ENCODE results near the gene WNT3A. TPM values are rescaled to one million over a fixed set of nuclear protein-coding genes. Genes with fewer than 3 reads are reported as not detected.

The WNT3A gene
- polyA plus RNA-seq, 3 donors, result not detected

DNA sequence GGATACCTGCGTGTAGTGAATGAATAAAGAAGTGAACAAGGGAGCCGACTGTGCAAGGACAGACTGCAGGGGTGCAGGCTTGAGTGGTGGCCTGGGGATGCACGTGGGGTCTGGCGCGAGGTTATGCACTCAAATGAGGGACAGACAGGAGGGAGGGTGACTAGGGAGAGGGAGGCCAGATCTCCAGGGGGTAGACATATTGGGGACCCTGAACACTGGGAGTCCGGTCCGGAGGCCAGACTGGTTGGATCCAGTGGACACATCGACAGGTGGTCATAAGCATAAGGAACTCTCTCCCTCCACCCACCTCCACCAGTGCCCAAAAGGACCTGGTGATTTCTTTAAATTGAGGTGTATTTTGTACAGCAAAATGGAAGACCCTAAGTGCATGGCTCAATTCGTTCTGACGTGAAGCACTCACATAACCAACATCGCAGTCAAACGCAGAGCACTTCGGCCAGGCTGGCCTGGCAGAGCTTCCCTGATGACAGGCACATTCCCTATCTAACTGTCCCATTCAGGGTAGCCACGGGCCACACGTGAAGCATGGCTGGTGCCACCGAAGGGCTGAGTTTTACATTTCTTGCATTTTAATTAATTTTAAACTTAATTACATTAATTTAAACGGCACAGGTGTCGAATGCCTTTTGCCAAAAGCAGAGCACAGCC, 14.0 kb downstream of the WNT3A start:
- WGBS (ENCODE audit: insufficient coverage), result 94% methylated on average over 9 of the region's 18 CpGs
- Histone ChIP-seq H3K9me3 (replicated peaks in 1 of 2; ENCODE audit: control insufficient read depth in 1 of 2, insufficient read depth in 1 of 2, low read length in 2 of 2) (no peaks in the 10 kb centered on the region), H2AFZ (ENCODE audit: insufficient read depth, low read depth, low read length, poor library complexity, severe bottlenecking) (no peak overlapping the region), H3K36me3 (replicated peaks in 1 of 2; ENCODE audit: control insufficient read depth in 1 of 2, insufficient read depth in 2 of 2, low read length in 2 of 2) (no peaks in the 10 kb centered on the region), H3K27ac (ENCODE audit: low read depth in 1 of 2, low read length in 2 of 2) (no peak overlapping the region), H4K20me1 (ENCODE audit: insufficient read depth, low read length) (no peaks in the 10 kb centered on the region), H3K9ac (ENCODE audit: insufficient read depth, low read length, poor library complexity, severe bottlenecking) (no peak overlapping the region), H3K27me3 (ENCODE audit: control insufficient read depth in 2 of 2, insufficient read depth in 2 of 2, low read length in 2 of 2) (peaks cover 0 to 4% of the 10 kb centered on the region in 2 donors), H3K79me2 (ENCODE audit: insufficient read depth, low read length) (no peaks in the 10 kb centered on the region), H3K4me2 (replicated peaks; ENCODE audit: extremely low read depth, low read length, poor library complexity, severe bottlenecking) (no peak overlapping the region), H3K4me1 (ENCODE audit: control insufficient read depth in 1 of 2, insufficient read depth in 2 of 2, low read length in 2 of 2) (no peaks in the 10 kb centered on the region), H3K4me3 (replicated peaks in 1 of 3; ENCODE audit: low read depth in 2 of 3, low read length in 3 of 3) (no peak overlapping the region)
- Mint-ChIP-seq H3K27ac (no peak overlapping the region), H3K4me3 (no peak overlapping the region), H3K4me1 (no peaks in the 10 kb centered on the region), H3K9me3 (peaks cover 0 to 4% (median 2%) of the 10 kb centered on the region in 7 donors), H3K27me3 (ENCODE audit: low read depth in 3 of 3) (peaks cover 0 to 11% (median 7%) of the 10 kb centered on the region in 3 donors), H3K36me3 (no peaks in the 10 kb centered on the region)
- TF ChIP-seq, protein P1, sequence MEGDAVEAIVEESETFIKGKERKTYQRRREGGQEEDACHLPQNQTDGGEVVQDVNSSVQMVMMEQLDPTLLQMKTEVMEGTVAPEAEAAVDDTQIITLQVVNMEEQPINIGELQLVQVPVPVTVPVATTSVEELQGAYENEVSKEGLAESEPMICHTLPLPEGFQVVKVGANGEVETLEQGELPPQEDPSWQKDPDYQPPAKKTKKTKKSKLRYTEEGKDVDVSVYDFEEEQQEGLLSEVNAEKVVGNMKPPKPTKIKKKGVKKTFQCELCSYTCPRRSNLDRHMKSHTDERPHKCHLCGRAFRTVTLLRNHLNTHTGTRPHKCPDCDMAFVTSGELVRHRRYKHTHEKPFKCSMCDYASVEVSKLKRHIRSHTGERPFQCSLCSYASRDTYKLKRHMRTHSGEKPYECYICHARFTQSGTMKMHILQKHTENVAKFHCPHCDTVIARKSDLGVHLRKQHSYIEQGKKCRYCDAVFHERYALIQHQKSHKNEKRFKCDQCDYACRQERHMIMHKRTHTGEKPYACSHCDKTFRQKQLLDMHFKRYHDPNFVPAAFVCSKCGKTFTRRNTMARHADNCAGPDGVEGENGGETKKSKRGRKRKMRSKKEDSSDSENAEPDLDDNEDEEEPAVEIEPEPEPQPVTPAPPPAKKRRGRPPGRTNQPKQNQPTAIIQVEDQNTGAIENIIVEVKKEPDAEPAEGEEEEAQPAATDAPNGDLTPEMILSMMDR (IDR thresholded peaks at IDR 0.05), result no peak
- intact Hi-C loops (cut with micrococcal nuclease), result loop anchor here in 1 of 2 donors (10.0 kb wide), 1 partner anchor 344 kb away; no protein-coding TSS in a partner anchor
- no peak for DNase-seq

GRCh38 chr1:228021355-228022030, 14.7 kb downstream of the WNT3A start:
- H3K36me3 Mint-ChIP-seq, result no peaks in the 10 kb centered on the region
- Histone ChIP-seq H3K9me3 (replicated peaks in 1 of 2; ENCODE audit: control insufficient read depth in 1 of 2, insufficient read depth in 1 of 2, low read length in 2 of 2) (no peaks in the 10 kb centered on the region), H3K9ac (ENCODE audit: insufficient read depth, low read length, poor library complexity, severe bottlenecking) (no peak overlapping the region), H3K4me2 (replicated peaks; ENCODE audit: extremely low read depth, low read length, poor library complexity, severe bottlenecking) (no peak overlapping the region), H3K4me1 (ENCODE audit: control insufficient read depth in 1 of 2, insufficient read depth in 2 of 2, low read length in 2 of 2) (no peaks in the 10 kb centered on the region), H3K27ac (ENCODE audit: low read depth in 1 of 2, low read length in 2 of 2) (no peak overlapping the region), H3K27me3 (ENCODE audit: control insufficient read depth in 2 of 2, insufficient read depth in 2 of 2, low read length in 2 of 2) (peaks cover 0 to 4% of the 10 kb centered on the region in 2 donors), H2AFZ (ENCODE audit: insufficient read depth, low read depth, low read length, poor library complexity, severe bottlenecking) (no peak overlapping the region), H3K79me2 (ENCODE audit: insufficient read depth, low read length) (no peaks in the 10 kb centered on the region), H4K20me1 (ENCODE audit: insufficient read depth, low read length) (no peaks in the 10 kb centered on the region), H3K4me3 (replicated peaks in 1 of 3; ENCODE audit: low read depth in 2 of 3, low read length in 3 of 3) (no peak overlapping the region), H3K36me3 (replicated peaks in 1 of 2; ENCODE audit: control insufficient read depth in 1 of 2, insufficient read depth in 2 of 2, low read length in 2 of 2) (no peaks in the 10 kb centered on the region)
- H3K27me3 Mint-ChIP-seq (ENCODE audit: low read depth in 3 of 3), result peaks cover 0 to 11% (median 7%) of the 10 kb centered on the region in 3 donors
- WGBS (ENCODE audit: insufficient coverage), result 90% methylated on average over 15 of the region's 21 CpGs
- no peak overlapping the region for H3K4me3 Mint-ChIP-seq
- DNase-seq, result no peak
- TF ChIP-seq, protein P1 (IDR thresholded peaks at IDR 0.05), result no peak
- H3K27ac Mint-ChIP-seq, result no peak overlapping the region
- intact Hi-C loops (cut with micrococcal nuclease), result loop anchor here in 1 of 2 donors (10.0 kb wide), 1 partner anchor 343 kb away; no protein-coding TSS in a partner anchor
- no peaks in the 10 kb centered on the region for H3K4me1 Mint-ChIP-seq
- peaks cover 0 to 4% (median 2%) of the 10 kb centered on the region in 7 donors for H3K9me3 Mint-ChIP-seq
